SU-DHL-6 (cell line): ENCODE data around the gene ALKBH3.

Source experiments
- H2AFZ ChIP-seq: fragments of 200-600 bp; sonication (generic); 2 replicates; pipeline ENCODE4 v1.6.1; 2014; ENCODE audit warnings: low read depth, mild to moderate bottlenecking, moderate library complexity, mixed read lengths, antibody characterized with exemption, low read length; ENCODE audit not compliant: severe bottlenecking
- H3F3A ChIP-seq: fragments of 200-600 bp; shearing (Covaris generic); 2 replicates; pipeline ENCODE4 v1.6.0; 2016; ENCODE audit warnings: antibody characterized with exemption, mild to moderate bottlenecking; ENCODE audit not compliant: insufficient read depth
- H3K27ac ChIP-seq: fragments of 200-600 bp; sonication (generic); 2 replicates; pipeline ENCODE4 v1.5.1; 2016; ENCODE audit warnings: low read depth, mild to moderate bottlenecking, low read length, moderate library complexity, mixed read lengths
- H3K27me3 ChIP-seq: fragments of 200-600 bp; sonication (generic), shearing (Covaris generic); 2 replicates; pipeline ENCODE4 v1.6.0; 2014; ENCODE audit warnings: mild to moderate bottlenecking, low read length
- H3K36me3 ChIP-seq: fragments of 200-600 bp; sonication (generic); 2 replicates; pipeline ENCODE4 v1.6.1; 2014; ENCODE audit warnings: mild to moderate bottlenecking, low read length, mixed read lengths
- H3K4me2 ChIP-seq: fragments of 300-600, 200-600 bp; shearing (Covaris generic), sonication (generic); 2 replicates; pipeline ENCODE4 v1.6.0; 2014; ENCODE audit warnings: low read length, low read depth, mild to moderate bottlenecking; ENCODE audit not compliant: poor library complexity, severe bottlenecking
- H3K4me3 ChIP-seq: fragments of 200-600 bp; sonication (generic); 2 replicates; pipeline ENCODE4 v1.5.1; 2014; ENCODE audit warnings: antibody characterized with exemption, low read length, mild to moderate bottlenecking, mixed read lengths; ENCODE audit not compliant: insufficient read depth, poor library complexity, severe bottlenecking
- H3K79me2 ChIP-seq: fragments of 200-600 bp; sonication (generic); 2 replicates; pipeline ENCODE4 v1.6.1; 2014; ENCODE audit warnings: mild to moderate bottlenecking, low read length, moderate library complexity; ENCODE audit not compliant: insufficient read depth
- H3K9ac ChIP-seq: fragments of 200-600 bp; sonication (generic); 2 replicates; pipeline ENCODE4 v1.7.0; 2014; ENCODE audit warnings: mild to moderate bottlenecking, low read length
- H3K9me2 ChIP-seq: fragments of 200-600 bp; sonication (generic); replicated peaks from 2 replicates; pipeline ENCODE4 v1.6.1; 2014; ENCODE audit warnings: low read length; ENCODE audit not compliant: insufficient read depth
- H3K9me3 ChIP-seq: fragments of 200-600 bp; sonication (generic); 2 replicates; pipeline ENCODE4 v1.6.1; 2014; ENCODE audit warnings: low read length, mixed read lengths; ENCODE audit not compliant: insufficient read depth
- H4K20me1 ChIP-seq: fragments of 200-600 bp; sonication (generic); 2 replicates; pipeline ENCODE4 v1.6.1; 2014; ENCODE audit warnings: low read depth, mild to moderate bottlenecking, antibody characterized with exemption, low read length, moderate library complexity, mixed read lengths
- EZH2phosphoT487 ChIP-seq: fragments of 200-600 bp; sonication (generic), shearing (Covaris generic); conservative IDR thresholded peaks from 2 replicates; pipeline ENCODE4 v1.6.1; 2018; ENCODE audit warnings: mild to moderate bottlenecking, antibody characterized with exemption, low read length, moderate library complexity, mixed read lengths
- TF ChIP-seq, protein P1 (sequence below): fragments of 200-600 bp; sonication (generic); IDR thresholded peaks from one replicate; pipeline ENCODE4 v1.5.1; 2017; ENCODE audit warnings: antibody characterized with exemption, mild to moderate bottlenecking, low read length, moderate library complexity; ENCODE audit not compliant: insufficient read depth, poor library complexity, severe bottlenecking

ALKBH3 gene

DNA sequence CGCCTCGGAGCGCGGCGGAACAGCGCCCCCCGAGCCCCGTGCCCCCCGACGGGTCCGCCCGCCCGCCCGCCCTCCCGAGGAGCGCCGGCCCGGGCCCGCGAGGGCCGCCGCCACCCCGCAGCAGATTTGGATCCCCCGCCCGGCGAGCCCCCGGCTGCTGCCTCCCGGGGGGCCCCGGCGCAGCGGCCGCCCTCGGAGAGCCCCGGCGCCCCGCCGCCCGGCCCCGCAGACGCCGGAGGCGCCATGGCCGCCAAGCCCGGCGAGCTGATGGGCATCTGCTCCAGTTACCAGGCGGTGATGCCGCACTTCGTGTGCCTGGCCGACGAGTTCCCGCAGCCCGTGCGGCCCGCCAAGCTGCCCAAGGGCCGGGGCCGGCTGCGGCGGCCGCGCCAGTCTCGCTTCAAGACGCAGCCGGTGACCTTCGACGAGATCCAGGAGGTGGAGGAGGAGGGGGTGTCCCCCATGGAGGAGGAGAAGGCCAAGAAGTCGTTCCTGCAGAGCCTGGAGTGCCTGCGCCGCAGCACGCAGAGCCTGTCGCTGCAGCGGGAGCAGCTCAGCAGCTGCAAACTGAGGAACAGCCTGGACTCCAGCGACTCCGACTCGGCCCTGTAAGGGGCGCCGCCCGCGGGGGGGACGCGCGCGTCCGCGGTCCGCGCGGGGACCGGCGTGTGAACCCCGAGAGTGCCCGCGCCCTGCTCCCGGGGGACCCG is 62.2 kb downstream of the ALKBH3 start:
- no peak for TF ChIP-seq EZH2phosphoT487
- H4K20me1 ChIP-seq: no peaks in the 10 kb centered on the region
- H3F3A ChIP-seq: no peaks in the 10 kb centered on the region
- H3K27ac ChIP-seq: no peak overlapping the region
- no peaks in the 10 kb centered on the region for H3K79me2 ChIP-seq
- H3K9ac ChIP-seq: no peak overlapping the region
- no peak overlapping the region for H3K4me2 ChIP-seq
- no peaks in the 10 kb centered on the region for H3K36me3 ChIP-seq
- no peaks in the 10 kb centered on the region for H3K27me3 ChIP-seq
- H2AFZ ChIP-seq: no peak overlapping the region
- no peaks in the 10 kb centered on the region for H3K9me3 ChIP-seq
- H3K9me2 ChIP-seq: no peaks in the 10 kb centered on the region
- no peak overlapping the region for H3K4me3 ChIP-seq

DNA sequence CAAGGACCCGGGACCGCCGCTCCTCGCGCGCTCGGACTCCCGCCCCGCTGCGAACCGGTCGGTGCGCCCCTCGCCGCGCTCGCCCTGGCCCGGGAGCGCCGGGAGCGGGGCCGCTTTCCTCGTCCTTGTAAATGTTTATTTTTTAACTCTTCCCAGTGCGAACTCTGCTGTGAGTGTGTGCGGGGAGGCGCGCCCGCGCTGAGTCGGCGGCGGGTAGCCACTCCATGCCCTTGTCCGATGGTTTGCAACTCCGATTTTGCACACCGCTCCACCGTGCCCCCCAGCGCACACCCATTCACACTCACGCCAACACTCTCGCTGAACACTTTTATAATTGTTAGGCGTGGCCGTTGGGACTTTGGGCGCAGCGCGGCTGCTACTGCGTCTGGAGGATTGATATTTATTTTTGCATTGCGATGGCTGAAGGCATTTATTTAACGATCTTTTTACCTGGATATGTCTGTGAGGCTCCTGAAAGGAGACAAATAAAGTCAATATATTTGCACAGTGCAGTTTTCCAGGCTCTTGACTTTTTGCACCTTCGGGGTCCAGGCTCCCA is 62.8 kb downstream of the ALKBH3 start:
- Histone ChIP-seq H3K27me3 (no peaks in the 10 kb centered on the region), H3K36me3 (no peaks in the 10 kb centered on the region), H2AFZ (no peak overlapping the region), H3K4me2 (no peak overlapping the region), H3K79me2 (no peaks in the 10 kb centered on the region), H3K9me3 (no peaks in the 10 kb centered on the region), H3K9me2 (no peaks in the 10 kb centered on the region), H3K9ac (no peak overlapping the region), H3K4me3 (no peak overlapping the region), H4K20me1 (no peaks in the 10 kb centered on the region), H3K27ac (no peak overlapping the region), H3F3A (no peaks in the 10 kb centered on the region)
- no peak for TF ChIP-seq EZH2phosphoT487
- TF ChIP-seq, protein P1, sequence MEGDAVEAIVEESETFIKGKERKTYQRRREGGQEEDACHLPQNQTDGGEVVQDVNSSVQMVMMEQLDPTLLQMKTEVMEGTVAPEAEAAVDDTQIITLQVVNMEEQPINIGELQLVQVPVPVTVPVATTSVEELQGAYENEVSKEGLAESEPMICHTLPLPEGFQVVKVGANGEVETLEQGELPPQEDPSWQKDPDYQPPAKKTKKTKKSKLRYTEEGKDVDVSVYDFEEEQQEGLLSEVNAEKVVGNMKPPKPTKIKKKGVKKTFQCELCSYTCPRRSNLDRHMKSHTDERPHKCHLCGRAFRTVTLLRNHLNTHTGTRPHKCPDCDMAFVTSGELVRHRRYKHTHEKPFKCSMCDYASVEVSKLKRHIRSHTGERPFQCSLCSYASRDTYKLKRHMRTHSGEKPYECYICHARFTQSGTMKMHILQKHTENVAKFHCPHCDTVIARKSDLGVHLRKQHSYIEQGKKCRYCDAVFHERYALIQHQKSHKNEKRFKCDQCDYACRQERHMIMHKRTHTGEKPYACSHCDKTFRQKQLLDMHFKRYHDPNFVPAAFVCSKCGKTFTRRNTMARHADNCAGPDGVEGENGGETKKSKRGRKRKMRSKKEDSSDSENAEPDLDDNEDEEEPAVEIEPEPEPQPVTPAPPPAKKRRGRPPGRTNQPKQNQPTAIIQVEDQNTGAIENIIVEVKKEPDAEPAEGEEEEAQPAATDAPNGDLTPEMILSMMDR: no peak

DNA sequence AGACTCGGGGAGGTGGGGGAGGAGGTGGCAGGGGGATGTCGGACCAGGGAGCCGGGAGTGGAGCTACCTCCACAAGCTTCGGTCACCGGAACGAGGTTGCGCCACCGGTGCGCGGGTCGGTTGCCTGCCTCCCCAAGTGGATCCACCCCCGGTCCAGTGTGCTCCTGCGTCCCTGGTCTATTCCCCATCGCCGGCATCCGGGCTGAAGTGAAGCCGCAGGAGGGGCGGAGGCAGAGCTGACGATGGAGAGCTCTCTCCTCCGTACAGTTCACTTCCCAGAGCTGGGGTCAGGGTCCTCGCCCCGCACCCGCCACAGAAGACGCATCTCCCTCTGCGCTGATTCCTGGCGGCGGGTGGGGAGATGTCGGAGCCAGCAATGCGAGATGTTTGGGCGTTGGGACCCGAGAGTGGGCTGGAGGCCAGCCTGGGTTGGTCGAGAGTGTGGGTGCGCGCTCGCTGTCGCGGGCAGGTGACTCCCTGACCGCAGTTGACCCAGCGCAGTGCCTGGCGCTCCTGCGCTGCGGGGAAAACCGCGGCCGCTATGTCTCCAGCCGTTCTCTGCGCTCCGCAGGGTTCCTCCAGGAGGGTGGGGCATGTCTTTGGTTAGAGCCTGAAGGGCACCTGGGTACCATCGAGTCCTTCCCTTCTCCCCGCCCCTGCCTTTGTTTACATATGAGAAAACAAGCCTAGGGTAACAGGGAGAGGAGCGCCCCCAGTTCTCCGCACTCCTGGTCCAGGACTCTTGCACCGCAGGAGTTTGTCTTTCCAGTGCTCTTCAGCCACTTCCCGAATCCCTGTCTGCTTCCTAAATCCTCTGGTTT is 63.5 kb downstream of the ALKBH3 start:
- no peak overlapping the region for H2AFZ ChIP-seq
- H3K27ac ChIP-seq: no peak overlapping the region
- no peak for TF ChIP-seq EZH2phosphoT487
- TF ChIP-seq, protein P1: no peak
- H3K9me2 ChIP-seq: no peaks in the 10 kb centered on the region
- no peaks in the 10 kb centered on the region for H3K27me3 ChIP-seq
- no peak overlapping the region for H3K4me3 ChIP-seq
- no peaks in the 10 kb centered on the region for H4K20me1 ChIP-seq
- H3K9ac ChIP-seq: no peak overlapping the region
- no peaks in the 10 kb centered on the region for H3K79me2 ChIP-seq
- no peak overlapping the region for H3K4me2 ChIP-seq
- H3F3A ChIP-seq: no peaks in the 10 kb centered on the region
- H3K36me3 ChIP-seq: no peaks in the 10 kb centered on the region
- no peaks in the 10 kb centered on the region for H3K9me3 ChIP-seq
